ENCODE results near the gene THSD4.

The THSD4 gene

GRCh38 chr15:71330638-71331162 lies 215.4 kb downstream of the THSD4 start:
- no peak for DNase-seq (ENCODE audit: low spot score)

- DNase-seq (ENCODE audit: low spot score), result no peak
Measured at GRCh38 chr15:71331173-71331572, 215.9 kb downstream of the THSD4 start.

GRCh38 chr15:71332431-71333004 lies 217.2 kb downstream of the THSD4 start:
- DNase-seq (ENCODE audit: low spot score), result no peak

- no peak for DNase-seq (ENCODE audit: low spot score)
Measured at GRCh38 chr15:71333136-71333700, 217.9 kb downstream of the THSD4 start.

GRCh38 chr15:71333839-71334238 lies 218.6 kb downstream of the THSD4 start:
- DNase-seq (ENCODE audit: low spot score), result no peak

- no peak for DNase-seq (ENCODE audit: low spot score)
Measured at GRCh38 chr15:71334434-71334833, 219.2 kb downstream of the THSD4 start.

- no peak for DNase-seq (ENCODE audit: low spot score)
Measured at GRCh38 chr15:71334873-71335272, 219.6 kb downstream of the THSD4 start.

- no peak for DNase-seq (ENCODE audit: low spot score)
Measured at GRCh38 chr15:71335591-71335990, 220.3 kb downstream of the THSD4 start.

GRCh38 chr15:71336671-71337070 lies 221.4 kb downstream of the THSD4 start:
- no peak for DNase-seq (ENCODE audit: low spot score)

GRCh38 chr15:71337197-71337845 lies 222.1 kb downstream of the THSD4 start:
- no peak for DNase-seq (ENCODE audit: low spot score)

GRCh38 chr15:71338265-71338664 lies 223.0 kb downstream of the THSD4 start:
- no peak for DNase-seq (ENCODE audit: low spot score)

GRCh38 chr15:71338827-71339542 lies 223.7 kb downstream of the THSD4 start:
- DNase-seq (ENCODE audit: low spot score), result no peak

- DNase-seq (ENCODE audit: low spot score), result no peak
Measured at GRCh38 chr15:71341811-71342550, 226.7 kb downstream of the THSD4 start.

- DNase-seq (ENCODE audit: low spot score), result no peak
Measured at GRCh38 chr15:71342658-71343057, 227.4 kb downstream of the THSD4 start.

GRCh38 chr15:71344316-71344715 lies 229.0 kb downstream of the THSD4 start:
- DNase-seq (ENCODE audit: low spot score), result no peak

- DNase-seq (ENCODE audit: low spot score), result no peak
Measured at GRCh38 chr15:71345186-71345585, 229.9 kb downstream of the THSD4 start.

GRCh38 chr15:71346464-71346863 lies 231.2 kb downstream of the THSD4 start:
- DNase-seq (ENCODE audit: low spot score), result no peak

- no peak for DNase-seq (ENCODE audit: low spot score)
Measured at GRCh38 chr15:71348597-71348996, 233.3 kb downstream of the THSD4 start.

GRCh38 chr15:71349336-71349735 lies 234.1 kb downstream of the THSD4 start:
- no peak for DNase-seq (ENCODE audit: low spot score)

- no peak for DNase-seq (ENCODE audit: low spot score)
Measured at GRCh38 chr15:71349736-71350526, 234.7 kb downstream of the THSD4 start.

GRCh38 chr15:71350622-71351378 lies 235.5 kb downstream of the THSD4 start:
- DNase-seq (ENCODE audit: low spot score), result no peak
